Head of caudate nucleus (tissue), 42 donors: ENCODE data around the gene GUK1.
"Not testable (repeated sequence)": the region's sequence is repeated elsewhere in the genome, so short reads cannot be mapped to it uniquely, and the experiment has no call there.

Experiments used
- DNase-seq, 42 donors: peaks; one replicate each; pipeline versions ENCODE4 v3.0.0 to v3.0.0-alpha.2; 2020 to 2021; ENCODE audit warnings: mixed read lengths in 7 of 42
- intact Hi-C: fragments of 100-400 bp; cut with DNase I; formaldehyde crosslinking; loops from one replicate; pipeline ENCODE4 v1.15.0; 2022

The GUK1 gene

GRCh38 chr1:228168563-228169270 is 28.6 kb downstream of the GUK1 start:
- intact Hi-C loops = loop anchor here (10.0 kb wide), 1 partner anchor 316 kb away; the partner anchor contains the start of gene RNF187
- DNase-seq = no peak

- intact Hi-C loops = loop anchor here (10.0 kb wide), 1 partner anchor 315 kb away; the partner anchor contains the start of gene RNF187
Measured at GRCh38 chr1:228169345-228169744, 29.3 kb downstream of the GUK1 start.

GRCh38 chr1:228170666-228171065 is 30.6 kb downstream of the GUK1 start:
- no peak for DNase-seq
- intact Hi-C loops = no loop called here

More at GRCh38 chr1:228169345-228169744, 29.3 kb downstream of the GUK1 start:
- DNase-seq = no peak

- peak in 1 of 42 donors; percentile 1 for DNase-seq
- intact Hi-C loops = no loop called here
Measured at GRCh38 chr1:228171221-228171891, 31.3 kb downstream of the GUK1 start.

GRCh38 chr1:228172591-228173527 is 32.8 kb downstream of the GUK1 start:
- intact Hi-C loops = no loop called here
- no peak for DNase-seq

GRCh38 chr1:228173528-228174481 is 33.7 kb downstream of the GUK1 start:
- peak in 1 of 42 donors; percentile 39 for DNase-seq
- intact Hi-C loops = not testable (repeated sequence)

GRCh38 chr1:228174482-228175315 is 34.6 kb downstream of the GUK1 start:
- intact Hi-C loops = no loop called here
- DNase-seq = peak in 3 of 42 donors; percentile 5 to 47 (median 27)

- DNase-seq = peak in 1 of 42 donors; percentile 13
- intact Hi-C loops = no loop called here
Measured at GRCh38 chr1:228175316-228176023, 35.4 kb downstream of the GUK1 start.

- DNase-seq = peak in 1 of 42 donors; percentile 6
- intact Hi-C loops = no loop called here
Measured at GRCh38 chr1:228176024-228176395, 35.9 kb downstream of the GUK1 start.

GRCh38 chr1:228176461-228177182 is 36.5 kb downstream of the GUK1 start:
- DNase-seq = peak in 16 of 42 donors; percentile 15 to 58 (median 42)
- intact Hi-C loops = no loop called here

- intact Hi-C loops = no loop called here
Measured at GRCh38 chr1:228177183-228177475, 37.0 kb downstream of the GUK1 start.

GRCh38 chr1:228177721-228178710 is 37.9 kb downstream of the GUK1 start:
- peak in 2 of 42 donors; percentile 7 for DNase-seq
- intact Hi-C loops = no loop called here

More at GRCh38 chr1:228177183-228177475, 37.0 kb downstream of the GUK1 start:
- DNase-seq = peak in 1 of 42 donors; percentile 12

GRCh38 chr1:228178737-228179684 is 38.9 kb downstream of the GUK1 start:
- peak in 2 of 42 donors; percentile 12 to 33 for DNase-seq
- intact Hi-C loops = no loop called here
